HG03095 (cell line): ENCODE measurements around the gene SART1.
"Not testable (repeated sequence)": the region's sequence is repeated elsewhere in the genome, so short reads cannot be mapped to it uniquely, and the experiment has no call there.

Source experiments
- ATAC-seq: cut with Tn5 transposase; IDR thresholded peaks from one replicate; pipeline ENCODE4 v1.9.1; 2021; ENCODE audit warnings: moderate library complexity; ENCODE audit not compliant: unreplicated experiment

SART1 gene

GRCh38 chr11:66014804-66015453 is 53.4 kb downstream of the SART1 start:
- no peak for ATAC-seq

GRCh38 chr11:66015454-66015881 is 53.9 kb downstream of the SART1 start:
- no peak for ATAC-seq

GRCh38 chr11:66015936-66016792 is 54.6 kb downstream of the SART1 start:
- no peak for ATAC-seq

GRCh38 chr11:66016793-66017177 is 55.3 kb downstream of the SART1 start:
- no peak for ATAC-seq

- no peak for ATAC-seq
Measured at GRCh38 chr11:66017321-66017720, 55.8 kb downstream of the SART1 start.

GRCh38 chr11:66020212-66020611 is 58.7 kb downstream of the SART1 start:
- no peak for ATAC-seq

GRCh38 chr11:66020618-66021357 is 59.3 kb downstream of the SART1 start:
- no peak for ATAC-seq

GRCh38 chr11:66022401-66023185 is 61.1 kb downstream of the SART1 start:
- no peak for ATAC-seq

GRCh38 chr11:66023186-66023440 is 61.6 kb downstream of the SART1 start:
- ATAC-seq, result not testable (repeated sequence)

GRCh38 chr11:66026017-66026529 is 64.5 kb downstream of the SART1 start, which contains the start of gene CATSPER1:
Gene CATSPER1, minus strand, starts transcription at chr11:66026479. Its CDS starts 100 bp downstream, at chr11:66026379.
- ATAC-seq, result no peak
